GM12878 (cell line): Measurements from ENCODE around the gene SEC24C. TPM values are rescaled to one million over a fixed set of nuclear protein-coding genes. Genes with fewer than 3 reads are reported as not detected.
A peak's percentile ranks its signal among the peaks of the same experiment; 100 is the strongest.

Experiments used
- ATAC-seq: fragments of 200-7000 bp; cut with Tn5 transposase; 3 replicates; pipeline ENCODE4 v1.9.1; 2020; ENCODE audit warnings: mild to moderate bottlenecking, moderate library complexity
- BruUV-seq: library from RNA; stranded (reverse); fragments of 400-500 nt; replicated peaks from 2 replicates; lab custom pipeline; 2021; lab: Mats Ljungman, UMichigan
- CTCF ChIA-PET: fragments of 300-600 bp; sonication (Branson Sonifier 250); formaldehyde crosslinking; extraction: SDS; loops from one replicate; lab custom pipeline; 2021; ENCODE audit warnings: inconsistent platforms; lab: Yijun Ruan, JAX
- POLR2A ChIA-PET: fragments of 350-600 bp; formaldehyde crosslinking; extraction: SDS; loops from one replicate; lab custom pipeline; 2021; ENCODE audit warnings: inconsistent platforms; lab: Charles Lee
- RAD21 ChIA-PET: fragments of 300-600 bp; sonication (Branson Sonifier 250); formaldehyde crosslinking; loops from one replicate; lab custom pipeline; 2023; ENCODE audit warnings: antibody characterized with exemption; ENCODE audit not compliant: unreplicated experiment; lab: Charles Lee
- SMC1A ChIA-PET: fragments of 300-600 bp; sonication (Branson Sonifier 250); formaldehyde crosslinking; loops from one replicate; lab custom pipeline; 2023; ENCODE audit not compliant: unreplicated experiment, uncharacterized antibody; lab: Charles Lee
- DNase-seq: peaks from one replicate; pipeline ENCODE4 v3.0.0-alpha.2; 2011; ENCODE audit warnings: low read depth, low spot score
- FAIRE-seq: peaks from 3 replicates; lab custom pipeline; 2011; peaks lifted over from hg19 to GRCh38; lab: Jason Lieb, UNC
- H2AFZ ChIP-seq: 2 replicates; pipeline ENCODE4 v1.6.0; 2011; ENCODE audit warnings: low read depth, low read length, control low read depth; ENCODE audit not compliant: control insufficient read depth
- H3K27ac ChIP-seq: 2 replicates; pipeline ENCODE4 v1.5.1; 2011; ENCODE audit warnings: control low read depth; ENCODE audit not compliant: control insufficient read depth, insufficient read depth
- H3K27me3 ChIP-seq, 2 experiments: replicated peaks in 1 of 2; 2 replicates each; pipeline versions ENCODE4 v1.6.0 to v1.6.1; 2011; ENCODE audit warnings: low read length in 1 of 2; ENCODE audit not compliant: control insufficient read depth in 2 of 2, insufficient read depth in 2 of 2
- H3K36me3 ChIP-seq, 2 experiments: 2 replicates each; pipeline ENCODE4 v1.5.1; 2011; ENCODE audit warnings: low read length in 1 of 2; ENCODE audit not compliant: control insufficient read depth in 2 of 2, insufficient read depth in 2 of 2
- H3K4me1 ChIP-seq: 2 replicates; pipeline ENCODE4 v1.6.1; 2011; ENCODE audit warnings: mild to moderate bottlenecking, low read length, moderate library complexity, mixed read lengths; ENCODE audit not compliant: control insufficient read depth, insufficient read depth
- H3K4me2 ChIP-seq: 2 replicates; pipeline ENCODE4 v1.6.0; 2011; ENCODE audit warnings: control low read depth; ENCODE audit not compliant: control insufficient read depth, insufficient read depth
- H3K4me3 ChIP-seq: fragments of 200-600 bp; sonication (generic); 2 replicates; pipeline ENCODE4 v1.5.1; 2016
- H3K79me2 ChIP-seq: 2 replicates; pipeline ENCODE4 v1.6.0; 2011; ENCODE audit warnings: low read length; ENCODE audit not compliant: control insufficient read depth, insufficient read depth
- H3K9ac ChIP-seq: 2 replicates; pipeline ENCODE4 v1.8.0; 2011; ENCODE audit warnings: low read length, control low read depth, mixed read lengths; ENCODE audit not compliant: control insufficient read depth, insufficient read depth
- H3K9me3 ChIP-seq: replicated peaks from 3 replicates; pipeline ENCODE4 v1.5.1; 2011; ENCODE audit warnings: mild to moderate bottlenecking, low read length; ENCODE audit not compliant: control insufficient read depth, insufficient read depth
- H4K20me1 ChIP-seq: 2 replicates; pipeline ENCODE4 v1.6.0; 2011; ENCODE audit not compliant: control insufficient read depth, insufficient read depth
- POLR2A ChIP-seq: IDR thresholded peaks from 2 replicates; pipeline ENCODE4 v1.6.1; 2011; ENCODE audit warnings: low read depth, mild to moderate bottlenecking, low read length
- RB1 ChIP-seq: fragments of 450-650 bp; formaldehyde crosslinking; IDR thresholded peaks from 2 replicates; pipeline ENCODE4 v1.6.1; 2017; ENCODE audit warnings: mild to moderate bottlenecking, borderline replicate concordance
- WGBS: methylation state at CpG from one replicate; pipeline ENCODE4 v1.1.6; 2016; ENCODE audit warnings: low lambda C conversion rate; ENCODE audit not compliant: insufficient replicate concordance, insufficient coverage; ENCODE audit errors: missing lambda C conversion rate; 5-methylcytosine and 5-hydroxymethylcytosine counted together
- in situ Hi-C: fragments of 300-500 bp; cut with MboI; formaldehyde crosslinking; loops from 9 replicates; pipeline ENCODE4 v1.14.3; 2018; ENCODE audit warnings: mixed read lengths
- intact Hi-C: fragments of 100-400 bp; cut with micrococcal nuclease; formaldehyde crosslinking; loops from one replicate; pipeline ENCODE4 v1.14.2; 2022; ENCODE audit not compliant: unreplicated experiment
- polyA plus RNA-seq, 11 experiments: library from polyadenylated mRNA; depleted of rRNA in 4 of 11; unstranded in 6 of 11; stranded (reverse) in 5 of 11; fragments of >200 nt; fragmentation: Nextera tagmentation in 4 of 11; fragmentation: Illumina TruSeq in 1 of 11; extraction: Ambion mirVana in 4 of 11; extraction: Trizol in 1 of 11; gene quantifications; 1 replicate in 1 of 11; 2 replicates in 10 of 11; pipeline versions ENCODE4 v1.2.1 to v1.2.3, GENCODE V29; 2011 to 2016; ENCODE audit warnings: inconsistent platforms in 2 of 11, missing spikeins in 2 of 11, low read depth in 1 of 11
- total RNA-seq, 4 experiments: library from RNA; depleted of rRNA in 3 of 4; stranded (reverse); fragments of >200 nt in 3 of 4; fragmentation: Illumina TruSeq in 1 of 4; extraction: Trizol in 1 of 4; gene quantifications; 2 replicates each; pipeline versions ENCODE4 v1.2.1 to v1.2.3, GENCODE V29; 2013 to 2021
- TF ChIP-seq, protein P1 (sequence below): fragments of 450-650 bp; conservative IDR thresholded peaks from 2 replicates; pipeline ENCODE4 v1.6.1; 2017; ENCODE audit warnings: mild to moderate bottlenecking, moderate library complexity

Gene SEC24C
- total and polyA plus RNA-seq, 10 of the 15 experiments (the other 5 are each of a cell fraction or from before 2014, with no cell fraction given) = 12.7 to 117 (median 73.8) TPM

DNA sequence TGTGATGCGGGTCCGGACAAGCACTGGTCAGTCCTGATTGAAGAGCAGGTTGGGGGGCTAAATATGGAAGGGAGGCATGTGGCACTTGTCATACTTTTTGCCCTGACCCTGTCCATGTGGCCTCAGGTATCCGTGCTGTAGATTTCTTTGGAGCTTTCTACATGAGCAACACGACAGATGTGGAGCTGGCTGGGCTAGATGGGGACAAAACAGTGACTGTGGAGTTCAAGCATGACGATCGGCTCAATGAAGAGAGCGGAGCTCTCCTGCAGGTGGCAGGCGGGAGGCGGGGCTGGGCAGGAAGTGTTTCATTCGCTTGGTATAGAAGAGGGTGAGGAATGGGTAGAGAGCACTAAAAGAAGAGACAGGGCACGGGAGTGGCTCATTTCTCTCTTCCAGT lies 24.7 kb downstream of the SEC24C start (continued):
- TF ChIP-seq, protein P1, sequence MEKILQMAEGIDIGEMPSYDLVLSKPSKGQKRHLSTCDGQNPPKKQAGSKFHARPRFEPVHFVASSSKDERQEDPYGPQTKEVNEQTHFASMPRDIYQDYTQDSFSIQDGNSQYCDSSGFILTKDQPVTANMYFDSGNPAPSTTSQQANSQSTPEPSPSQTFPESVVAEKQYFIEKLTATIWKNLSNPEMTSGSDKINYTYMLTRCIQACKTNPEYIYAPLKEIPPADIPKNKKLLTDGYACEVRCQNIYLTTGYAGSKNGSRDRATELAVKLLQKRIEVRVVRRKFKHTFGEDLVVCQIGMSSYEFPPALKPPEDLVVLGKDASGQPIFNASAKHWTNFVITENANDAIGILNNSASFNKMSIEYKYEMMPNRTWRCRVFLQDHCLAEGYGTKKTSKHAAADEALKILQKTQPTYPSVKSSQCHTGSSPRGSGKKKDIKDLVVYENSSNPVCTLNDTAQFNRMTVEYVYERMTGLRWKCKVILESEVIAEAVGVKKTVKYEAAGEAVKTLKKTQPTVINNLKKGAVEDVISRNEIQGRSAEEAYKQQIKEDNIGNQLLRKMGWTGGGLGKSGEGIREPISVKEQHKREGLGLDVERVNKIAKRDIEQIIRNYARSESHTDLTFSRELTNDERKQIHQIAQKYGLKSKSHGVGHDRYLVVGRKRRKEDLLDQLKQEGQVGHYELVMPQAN = no peak
- TF ChIP-seq POLR2A = peak; percentile 5; the same call in 1 of the 2 replicates

DNA sequence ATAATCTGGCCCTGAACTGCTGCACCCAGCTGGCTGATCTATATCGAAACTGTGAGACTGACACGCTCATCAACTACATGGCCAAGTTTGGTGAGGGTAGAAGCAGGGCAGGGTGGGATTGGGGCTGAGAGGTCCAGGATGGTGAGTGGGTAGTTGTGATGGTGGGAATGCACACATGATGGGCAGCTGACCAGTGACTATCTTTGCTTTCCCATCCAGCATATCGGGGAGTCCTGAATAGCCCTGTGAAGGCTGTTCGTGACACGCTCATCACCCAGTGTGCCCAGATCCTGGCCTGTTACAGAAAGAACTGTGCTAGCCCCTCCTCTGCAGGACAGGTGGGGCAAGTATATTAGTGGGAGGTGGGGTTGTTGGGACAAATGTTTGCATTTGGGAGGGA lies 25.2 kb downstream of the SEC24C start:
- no peak for ATAC-seq
- intact Hi-C loops = no loop called here
- Histone ChIP-seq H3K36me3 (peaks cover 24 to 59% of the 10 kb centered on the region in 2 experiments), H2AFZ (no peak overlapping the region), H3K79me2 (peaks cover 29% of the 10 kb centered on the region)
- WGBS = 92% methylated on average over 5 of the region's 5 CpGs
- POLR2A ChIA-PET = interaction anchor here (3.1 to 6.8 kb wide), 2 partner anchors 12 kb away, joined by 15 to 63 read pairs; partner anchors contain the start of gene CHCHD1
- TF ChIP-seq POLR2A (peak; percentile 50; the same call in 1 of the 2 replicates), RB1 (no peak)
- TF ChIP-seq, all 136 proteins: peak for 1
- ChIA-PET CTCF (interaction anchor here (1.2 to 1.6 kb wide), 2 partner anchors 10 to 83 kb away, joined by 3 read pairs; no protein-coding TSS in a partner anchor), SMC1A (interaction anchor here (1.1 to 5.8 kb wide), 3 partner anchors 23 to 38 kb away, joined by 3 to 29 read pairs (median 3); partner anchors contain the start of gene SEC24C), RAD21 (interaction anchor here (1.4 to 2.4 kb wide), 2 partner anchors 10 to 25 kb away, joined by 5 to 8 read pairs; partner anchors contain the start of gene SEC24C)
- Histone ChIP-seq H3K4me3 (no peak overlapping the region), H3K9me3 (no peaks in the 10 kb centered on the region), H3K4me2 (no peak overlapping the region), H3K4me1 (peaks cover 5% of the 10 kb centered on the region), H3K9ac (no peak overlapping the region), H3K27me3 (no peaks in the 10 kb centered on the region), H3K27ac (no peak overlapping the region), H4K20me1 (no peaks in the 10 kb centered on the region)
- FAIRE-seq (no peak), DNase-seq (no peak)
- BruUV-seq = no TSS peak
- in situ Hi-C loops = no loop called here
